GM19328 (cell line): ENCODE results near the gene MS4A8.
"Not testable (repeated sequence)": the region's sequence is repeated elsewhere in the genome, so short reads cannot be mapped to it uniquely, and the experiment has no call there.

Source experiments
- ATAC-seq: cut with Tn5 transposase; IDR thresholded peaks from one replicate; pipeline ENCODE4 v1.9.1; 2021; ENCODE audit warnings: mild to moderate bottlenecking, moderate library complexity; ENCODE audit not compliant: unreplicated experiment

Gene MS4A8

GRCh38 chr11:60699284-60699691 lies at the start of gene MS4A8:
TSS of gene MS4A8 (plus strand) at chr11:60699612. CDS start at chr11:60700861, 1,249 bp downstream.
- ATAC-seq: no peak

GRCh38 chr11:60657888-60658287 lies 41.5 kb upstream of the MS4A8 start:
- ATAC-seq: no peak

GRCh38 chr11:60658409-60658808 lies 41.0 kb upstream of the MS4A8 start:
- ATAC-seq: no peak

GRCh38 chr11:60672255-60672654 lies 27.2 kb upstream of the MS4A8 start:
- no peak for ATAC-seq

- ATAC-seq: not testable (repeated sequence)
Observed at GRCh38 chr11:60678231-60678630, 21.2 kb upstream of the MS4A8 start.

- ATAC-seq: no peak
Observed at GRCh38 chr11:60679879-60680278, 19.5 kb upstream of the MS4A8 start.

- ATAC-seq: no peak
Observed at GRCh38 chr11:60680455-60681119, 18.8 kb upstream of the MS4A8 start.

- ATAC-seq: not testable (repeated sequence)
Observed at GRCh38 chr11:60684541-60684848, 14.9 kb upstream of the MS4A8 start.

GRCh38 chr11:60691661-60692060 lies 7.8 kb upstream of the MS4A8 start:
- no peak for ATAC-seq

- ATAC-seq: no peak
Observed at GRCh38 chr11:60699936-60700335, 524 bp downstream of the MS4A8 start.

GRCh38 chr11:60700689-60701468 lies 1.5 kb downstream of the MS4A8 start:
- no peak for ATAC-seq

GRCh38 chr11:60701469-60701818 lies 2.0 kb downstream of the MS4A8 start:
- ATAC-seq: no peak

GRCh38 chr11:60703374-60703773 lies 4.0 kb downstream of the MS4A8 start:
- ATAC-seq: no peak

- ATAC-seq: no peak
Observed at GRCh38 chr11:60705895-60706294, 6.5 kb downstream of the MS4A8 start.

GRCh38 chr11:60706931-60707330 lies 7.5 kb downstream of the MS4A8 start:
- no peak for ATAC-seq

GRCh38 chr11:60710482-60710881 lies 11.1 kb downstream of the MS4A8 start:
- ATAC-seq: no peak

GRCh38 chr11:60711276-60711675 lies 11.9 kb downstream of the MS4A8 start:
- no peak for ATAC-seq

GRCh38 chr11:60713423-60713822 lies 14.0 kb downstream of the MS4A8 start:
- not testable (repeated sequence) for ATAC-seq

GRCh38 chr11:60717956-60718355 lies 18.5 kb downstream of the MS4A8 start:
- ATAC-seq: no peak

- no peak for ATAC-seq
Observed at GRCh38 chr11:60718524-60719316, 19.3 kb downstream of the MS4A8 start.

GRCh38 chr11:60719391-60719790 lies 20.0 kb downstream of the MS4A8 start:
- no peak for ATAC-seq

GRCh38 chr11:60720460-60720859 lies 21.0 kb downstream of the MS4A8 start:
- no peak for ATAC-seq
